H1 (cell line): Measurements from ENCODE around the gene STAG1. TPM values are rescaled to one million over a fixed set of nuclear protein-coding genes. Genes with fewer than 3 reads are reported as not detected.

Experiments used
- CTCF ChIA-PET: fragments of 300-600 bp; sonication (Branson Sonifier 250); formaldehyde crosslinking; loops from one replicate; lab custom pipeline; 2021; ENCODE audit not compliant: partially characterized antibody; lab: Charles Lee
- POLR2A ChIA-PET: fragments of 300-600 bp; sonication (Branson Sonifier 250); formaldehyde crosslinking; loops from one replicate; lab custom pipeline; 2021; ENCODE audit warnings: inconsistent platforms; ENCODE audit not compliant: partially characterized antibody; lab: Charles Lee
- DNase-seq, 2 experiments: peaks; one replicate each; pipeline versions ENCODE4 v3.0.0 to v3.0.0-alpha.2; 2010 to 2022; ENCODE audit warnings: low spot score in 2 of 2, low read depth in 1 of 2, mixed read lengths in 1 of 2
- FAIRE-seq: peaks from 2 replicates; lab custom pipeline; 2011; peaks lifted over from hg19 to GRCh38; lab: Jason Lieb, UNC
- H2AFZ ChIP-seq: 2 replicates; pipeline ENCODE4 v1.8.1; 2012; ENCODE audit warnings: low read length, inconsistent platforms
- H2AK5ac ChIP-seq: 2 replicates; pipeline ENCODE4 v1.6.1; 2013; ENCODE audit warnings: low read depth, low read length
- H2BK120ac ChIP-seq: replicated peaks from 2 replicates; pipeline ENCODE3; 2013; ENCODE audit warnings: low read depth, low read length, inconsistent platforms
- H2BK12ac ChIP-seq: 2 replicates; pipeline ENCODE4 v1.6.1; 2013; ENCODE audit warnings: low read depth, low read length
- H2BK15ac ChIP-seq: 2 replicates; pipeline ENCODE4 v1.6.1; 2013; ENCODE audit warnings: low read length
- H2BK20ac ChIP-seq: 2 replicates; pipeline ENCODE4 v1.6.1; 2013; ENCODE audit warnings: low read length
- H2BK5ac ChIP-seq: 2 replicates; pipeline ENCODE4 v1.6.1; 2013; ENCODE audit warnings: low read depth, low read length
- H3K14ac ChIP-seq: 2 replicates; pipeline ENCODE4 v1.6.1; 2013; ENCODE audit warnings: inconsistent platforms; ENCODE audit not compliant: insufficient read length
- H3K18ac ChIP-seq: 2 replicates; pipeline ENCODE4 v1.6.1; 2013; ENCODE audit warnings: low read length; ENCODE audit errors: extremely low read depth
- H3K23ac ChIP-seq: 2 replicates; pipeline ENCODE4 v1.6.1; 2013; ENCODE audit warnings: inconsistent platforms; ENCODE audit not compliant: insufficient read length
- H3K23me2 ChIP-seq: 2 replicates; pipeline ENCODE4 v1.6.1; 2013; ENCODE audit warnings: low read depth, low read length
- H3K27ac ChIP-seq: 2 replicates; pipeline ENCODE4 v1.6.1; 2011; ENCODE audit warnings: low read depth, low read length, inconsistent platforms
- H3K27me3 ChIP-seq, 4 experiments: replicated peaks in 1 of 4; 1 replicate in 1 of 4; 2 replicates in 3 of 4; pipeline versions ENCODE4 v1.6.1 to v1.8.1; 2011 to 2013; ENCODE audit warnings: low read length in 3 of 4, mild to moderate bottlenecking in 3 of 4, inconsistent platforms in 2 of 4, mixed read lengths in 2 of 4, moderate library complexity in 1 of 4; ENCODE audit not compliant: control insufficient read depth in 3 of 4, insufficient read depth in 3 of 4; ENCODE audit errors: extremely low read depth in 1 of 4
- H3K36me3 ChIP-seq, 4 experiments: 2 replicates each; pipeline versions ENCODE4 v1.6.1 to v1.8.1; 2011 to 2013; ENCODE audit warnings: mild to moderate bottlenecking in 4 of 4, low read length in 3 of 4, moderate library complexity in 2 of 4, control low read depth in 1 of 4, inconsistent platforms in 1 of 4; ENCODE audit not compliant: insufficient read depth in 4 of 4, control insufficient read depth in 2 of 4
- H3K4ac ChIP-seq: replicated peaks from 2 replicates; pipeline ENCODE3; 2013; ENCODE audit warnings: low read length, low read depth, mixed read lengths, inconsistent platforms; ENCODE audit not compliant: insufficient read length
- H3K4me1 ChIP-seq, 4 experiments: replicated peaks in 1 of 4; 1 replicate in 1 of 4; 2 replicates in 3 of 4; pipeline versions ENCODE4 v1.6.1 to v1.8.1; 2011 to 2013; ENCODE audit warnings: low read length in 3 of 4, inconsistent platforms in 2 of 4, mixed read lengths in 1 of 4; ENCODE audit not compliant: insufficient read depth in 4 of 4, control insufficient read depth in 3 of 4
- H3K4me2 ChIP-seq, 2 experiments: 2 replicates each; pipeline versions ENCODE4 v1.6.1 to v1.8.1; 2011 to 2013; ENCODE audit warnings: low read depth in 2 of 2, low read length in 2 of 2, control low read depth in 1 of 2, inconsistent platforms in 1 of 2, mild to moderate bottlenecking in 1 of 2; ENCODE audit not compliant: insufficient read depth in 1 of 2
- H3K4me3 ChIP-seq, 4 experiments: fragments of 200-600, 300-600 bp in 1 of 4; sonication (generic), shearing (Covaris generic), sonication (Bioruptor Twin) in 1 of 4; 2 replicates each; pipeline versions ENCODE4 v1.5.1 to v1.8.1; 2011 to 2016; ENCODE audit warnings: low read length in 4 of 4, low read depth in 3 of 4, control low read depth in 2 of 4, inconsistent platforms in 2 of 4, mild to moderate bottlenecking in 2 of 4, mixed read lengths in 1 of 4, moderate library complexity in 1 of 4; ENCODE audit not compliant: insufficient read depth in 2 of 4; ENCODE audit errors: extremely low read depth in 1 of 4
- H3K56ac ChIP-seq: replicated peaks from 2 replicates; pipeline ENCODE3; 2013; ENCODE audit warnings: low read depth, mild to moderate bottlenecking, mixed read lengths, low read length, inconsistent platforms; ENCODE audit not compliant: insufficient read length
- H3K79me1 ChIP-seq: 2 replicates; pipeline ENCODE4 v1.6.1; 2013; ENCODE audit warnings: low read depth, low read length, control low read depth
- H3K79me2 ChIP-seq, 2 experiments: 2 replicates each; pipeline versions ENCODE4 v1.6.1 to v1.8.1; 2012 to 2013; ENCODE audit warnings: low read length in 2 of 2, mild to moderate bottlenecking in 2 of 2, inconsistent platforms in 1 of 2; ENCODE audit not compliant: insufficient read depth in 2 of 2, control insufficient read depth in 1 of 2
- H3K9ac ChIP-seq, 4 experiments: replicated peaks in 1 of 4; 1 replicate in 1 of 4; 2 replicates in 3 of 4; pipeline versions ENCODE4 v1.6.1 to v1.8.1; 2011 to 2013; ENCODE audit warnings: low read depth in 3 of 4, low read length in 3 of 4, control low read depth in 2 of 4, mild to moderate bottlenecking in 2 of 4, moderate library complexity in 2 of 4, inconsistent platforms in 1 of 4; ENCODE audit errors: extremely low read depth in 1 of 4
- H3K9me3 ChIP-seq, 2 experiments: 2 replicates each; pipeline versions ENCODE4 v1.6.1 to v1.8.1; 2012 to 2013; ENCODE audit warnings: mild to moderate bottlenecking in 2 of 2, moderate library complexity in 2 of 2, control low read depth in 1 of 2, inconsistent platforms in 1 of 2, low read depth in 1 of 2, low read length in 1 of 2, mixed read lengths in 1 of 2; ENCODE audit not compliant: insufficient read depth in 2 of 2
- H4K20me1 ChIP-seq, 2 experiments: replicated peaks in 1 of 2; 2 replicates each; pipeline versions ENCODE3 to v1.8.1; 2011 to 2013; ENCODE audit warnings: inconsistent platforms in 2 of 2, low read length in 2 of 2, mild to moderate bottlenecking in 1 of 2; ENCODE audit not compliant: insufficient read depth in 2 of 2, control insufficient read depth in 1 of 2
- H4K5ac ChIP-seq: 2 replicates; pipeline ENCODE4 v1.6.1; 2013; ENCODE audit warnings: low read length, low read depth, mixed read lengths, inconsistent platforms; ENCODE audit not compliant: insufficient read length
- H4K8ac ChIP-seq: 2 replicates; pipeline ENCODE4 v1.8.0; 2013; ENCODE audit warnings: mild to moderate bottlenecking, moderate library complexity, low read length, inconsistent platforms; ENCODE audit not compliant: insufficient read depth; ENCODE audit errors: extremely low read depth
- H4K91ac ChIP-seq: replicated peaks from 2 replicates; pipeline ENCODE3; 2013; ENCODE audit warnings: low read length, mixed read lengths, inconsistent platforms; ENCODE audit not compliant: insufficient read length
- EGR1 ChIP-seq: IDR thresholded peaks from 2 replicates; pipeline ENCODE4 v1.6.1; 2011; ENCODE audit warnings: low read depth, low read length, borderline replicate concordance
- EP300 ChIP-seq, 2 experiments: IDR thresholded peaks; 1 replicate in 1 of 2; 2 replicates in 1 of 2; pipeline ENCODE4 v1.6.1; 2011 to 2012; ENCODE audit warnings: low read depth in 2 of 2, low read length in 2 of 2, mild to moderate bottlenecking in 2 of 2, borderline replicate concordance in 1 of 2, inconsistent platforms in 1 of 2, moderate library complexity in 1 of 2
- EZH2 ChIP-seq: fragments of 200-600 bp; sonication (generic); IDR thresholded peaks from 2 replicates; pipeline ENCODE4 v1.7.1; 2012; ENCODE audit warnings: low read depth, mild to moderate bottlenecking, moderate library complexity, low read length, inconsistent platforms; ENCODE audit not compliant: severe bottlenecking
- KDM5A ChIP-seq: fragments of 200-600 bp; IDR thresholded peaks from 2 replicates; pipeline ENCODE4 v1.7.1; 2012; ENCODE audit warnings: mild to moderate bottlenecking, low read length, inconsistent platforms, mixed read lengths
- NRF1 ChIP-seq: IDR thresholded peaks from 2 replicates; pipeline ENCODE4 v1.6.1; 2011; ENCODE audit warnings: mild to moderate bottlenecking, low read depth, low read length, improper control_type of control experiment
- PHF8 ChIP-seq: fragments of 200-600 bp; sonication (generic); conservative IDR thresholded peaks from 2 replicates; pipeline ENCODE4 v1.7.1; 2012; ENCODE audit warnings: low read depth, mild to moderate bottlenecking, inconsistent platforms, low read length, moderate library complexity
- RFX5 ChIP-seq: IDR thresholded peaks from 2 replicates; pipeline ENCODE4 v1.6.1; 2011; ENCODE audit warnings: low read depth, low read length, improper control_type of control experiment, borderline replicate concordance
- WGBS, 2 experiments: shearing (Covaris generic) in 1 of 2; methylation state at CpG; one replicate each; pipeline versions ENCODE4 v1.1.6 to v1.1.7; 2013 to 2015; ENCODE audit warnings: low lambda C conversion rate in 2 of 2, mixed read lengths in 2 of 2, inconsistent platforms in 1 of 2, low coverage in 1 of 2, missing lambda C conversion rate in 1 of 2; ENCODE audit not compliant: insufficient replicate concordance in 2 of 2, insufficient coverage in 1 of 2, insufficient read length in 1 of 2; ENCODE audit errors: extremely low coverage in 1 of 2, missing lambda C conversion rate in 1 of 2; 5-methylcytosine and 5-hydroxymethylcytosine counted together
- polyA plus RNA-seq, 7 experiments: library from polyadenylated mRNA; depleted of rRNA in 3 of 7; stranded (reverse) in 5 of 7; unstranded in 2 of 7; fragments of >200 nt in 5 of 7; fragments of 200-250 nt in 2 of 7; gene quantifications; 1 replicate in 5 of 7; 2 replicates in 1 of 7; 4 replicates in 1 of 7; pipeline versions ENCODE4 v1.2.1 to v1.2.3, GENCODE V29; 2011 to 2013; ENCODE audit warnings: missing spikeins in 2 of 7, mixed read lengths in 2 of 7
- total RNA-seq: library from RNA; stranded (reverse); fragmentation: NEBNext Ultra II Directional; extraction: Animal tissue kit (Norgen Biotek cat#: 25700); gene quantifications from 2 replicates; pipeline ENCODE4 v1.2.1, GENCODE V29; 2021
- TF ChIP-seq, protein P1 (sequence below), 3 experiments: IDR thresholded peaks; 1 replicate in 2 of 3; 2 replicates in 1 of 3; pipeline versions ENCODE4 v1.5.1 to v1.6.1; 2011; ENCODE audit warnings: low read length in 3 of 3, mild to moderate bottlenecking in 3 of 3, inconsistent platforms in 2 of 3, low read depth in 1 of 3, moderate library complexity in 1 of 3; ENCODE audit not compliant: insufficient read depth in 1 of 3; ENCODE audit errors: control extremely low read depth in 1 of 3
- TF ChIP-seq, protein P2 (sequence below): IDR thresholded peaks from 2 replicates; pipeline ENCODE4 v1.6.1; 2011; ENCODE audit warnings: low read depth, mild to moderate bottlenecking, low read length; ENCODE audit not compliant: insufficient read depth

Gene STAG1
- total and polyA plus RNA-seq, 2 of the 8 experiments (the other 6 are each of a cell fraction or from before 2014, with no cell fraction given): 4.6 to 23.4 TPM

- no peak overlapping the region for H3K4ac ChIP-seq
- TF ChIP-seq EGR1 (no peak), RFX5 (no peak), KDM5A (no peak), NRF1 (no peak), EP300 (IDR thresholded peaks at IDR 0.05; ENCODE audit: borderline replicate concordance in 1 of 2, low read depth in 2 of 2, low read length in 2 of 2) (no peak), PHF8 (no peak), EZH2 (no peak)
- TF ChIP-seq, protein P1, sequence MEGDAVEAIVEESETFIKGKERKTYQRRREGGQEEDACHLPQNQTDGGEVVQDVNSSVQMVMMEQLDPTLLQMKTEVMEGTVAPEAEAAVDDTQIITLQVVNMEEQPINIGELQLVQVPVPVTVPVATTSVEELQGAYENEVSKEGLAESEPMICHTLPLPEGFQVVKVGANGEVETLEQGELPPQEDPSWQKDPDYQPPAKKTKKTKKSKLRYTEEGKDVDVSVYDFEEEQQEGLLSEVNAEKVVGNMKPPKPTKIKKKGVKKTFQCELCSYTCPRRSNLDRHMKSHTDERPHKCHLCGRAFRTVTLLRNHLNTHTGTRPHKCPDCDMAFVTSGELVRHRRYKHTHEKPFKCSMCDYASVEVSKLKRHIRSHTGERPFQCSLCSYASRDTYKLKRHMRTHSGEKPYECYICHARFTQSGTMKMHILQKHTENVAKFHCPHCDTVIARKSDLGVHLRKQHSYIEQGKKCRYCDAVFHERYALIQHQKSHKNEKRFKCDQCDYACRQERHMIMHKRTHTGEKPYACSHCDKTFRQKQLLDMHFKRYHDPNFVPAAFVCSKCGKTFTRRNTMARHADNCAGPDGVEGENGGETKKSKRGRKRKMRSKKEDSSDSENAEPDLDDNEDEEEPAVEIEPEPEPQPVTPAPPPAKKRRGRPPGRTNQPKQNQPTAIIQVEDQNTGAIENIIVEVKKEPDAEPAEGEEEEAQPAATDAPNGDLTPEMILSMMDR (IDR thresholded peaks at IDR 0.05; ENCODE audit: control extremely low read depth in 1 of 3, insufficient read depth in 1 of 3, low read depth in 1 of 3, low read length in 3 of 3): no peak
- TF ChIP-seq, protein P2, sequence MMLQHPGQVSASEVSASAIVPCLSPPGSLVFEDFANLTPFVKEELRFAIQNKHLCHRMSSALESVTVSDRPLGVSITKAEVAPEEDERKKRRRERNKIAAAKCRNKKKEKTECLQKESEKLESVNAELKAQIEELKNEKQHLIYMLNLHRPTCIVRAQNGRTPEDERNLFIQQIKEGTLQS: no peak
These were observed 278.4 kb downstream of the STAG1 start for GRCh38 chr3:136473716-136474326.

More at GRCh38 chr3:136473716-136474326, 278.4 kb downstream of the STAG1 start:
- H2BK5ac ChIP-seq: no peak overlapping the region
- ChIA-PET POLR2A (interaction anchor here (0.7 to 1.1 kb wide), 2 partner anchors 9 to 16 kb away, joined by 3 read pairs; no protein-coding TSS in a partner anchor), CTCF (no interaction called here)
- no peak overlapping the region for H4K91ac ChIP-seq
- H2BK120ac ChIP-seq: no peak overlapping the region
- DNase-seq (no peak), FAIRE-seq (no peak)
- H2BK12ac ChIP-seq: no peak overlapping the region
- no peak overlapping the region for H2BK20ac ChIP-seq
- no peak overlapping the region for H3K23ac ChIP-seq
- no peak overlapping the region for H2AK5ac ChIP-seq
- H3K79me2 ChIP-seq: no peaks in the 10 kb centered on the region
- no peaks in the 10 kb centered on the region for H4K20me1 ChIP-seq
- no peak overlapping the region for H3K9ac ChIP-seq
- H3K36me3 ChIP-seq: peaks cover 0 to 12% (median 0%) of the 10 kb centered on the region in 4 experiments; a peak in 5 of 8 replicates
- H3K9me3 ChIP-seq: 0 out of 4 replicates have a peak, but pooled peaks cover 0 to 4% of the 10 kb centered on the region in 2 experiments
- H3K79me1 ChIP-seq: no peaks in the 10 kb centered on the region
- no peak overlapping the region for H3K56ac ChIP-seq
- no peaks in the 10 kb centered on the region for H3K23me2 ChIP-seq
- H3K14ac ChIP-seq: no peak overlapping the region
- no peak overlapping the region for H4K8ac ChIP-seq
- H2AFZ ChIP-seq: no peak overlapping the region
- WGBS, 2 experiments: 94% methylated on average over 3 of the region's 3 CpGs; no CpG with 5 or more reads in 1 of the 2 experiments
- H3K4me2 ChIP-seq: no peak overlapping the region
- no peak overlapping the region for H4K5ac ChIP-seq
- no peak overlapping the region for H2BK15ac ChIP-seq
- no peaks in the 10 kb centered on the region for H3K4me1 ChIP-seq
- peaks cover 0 to 1% (median 0%) of the 10 kb centered on the region in 4 experiments; a peak in 1 of 7 replicates for H3K27me3 ChIP-seq
- no peak overlapping the region for H3K4me3 ChIP-seq
- H3K27ac ChIP-seq: no peak overlapping the region
- H3K18ac ChIP-seq: no peak overlapping the region
